HepG2 (cell line): ENCODE data around the gene C5orf24. TPM values are rescaled to one million over a fixed set of nuclear protein-coding genes. Genes with fewer than 3 reads are reported as not detected.

Experiments used
- ARNT ChIP-seq: fragments of 450-650 bp; IDR thresholded peaks from 2 replicates; pipeline ENCODE4 v1.6.1; 2017
- ATF7-NPFF ChIP-seq: sonication (generic); formaldehyde crosslinking; IDR thresholded peaks from 2 replicates; pipeline ENCODE4 v1.8.1; 2023; ENCODE audit warnings: mild to moderate bottlenecking, low read depth, missing genetic modification reagents, moderate library complexity
- ATRX ChIP-seq: sonication (generic); formaldehyde crosslinking; IDR thresholded peaks from 2 replicates; pipeline ENCODE4 v1.4.0; 2020; ENCODE audit warnings: missing genetic modification reagents, borderline replicate concordance
- CEBPB ChIP-seq: IDR thresholded peaks from 2 replicates; pipeline ENCODE4 v1.6.1; 2011; ENCODE audit warnings: low read depth, low read length, improper control_type of control experiment, borderline replicate concordance
- FOSL2 ChIP-seq: sonication (generic); formaldehyde crosslinking; IDR thresholded peaks from 2 replicates; pipeline ENCODE4 v1.4.0; 2020; ENCODE audit warnings: missing genetic modification reagents
- FOXC1 ChIP-seq: sonication (generic); formaldehyde crosslinking; IDR thresholded peaks from 2 replicates; pipeline ENCODE4 v1.8.0; 2022; ENCODE audit warnings: mild to moderate bottlenecking, missing genetic modification reagents, borderline replicate concordance
- JUND ChIP-seq: sonication (generic); formaldehyde crosslinking; IDR thresholded peaks from 2 replicates; pipeline ENCODE4 v1.8.0; 2022; ENCODE audit warnings: mild to moderate bottlenecking, missing genetic modification reagents
- MAZ ChIP-seq, 2 experiments: sonication (generic) in 1 of 2; formaldehyde crosslinking in 1 of 2; IDR thresholded peaks; 2 replicates each; pipeline versions ENCODE4 v1.5.0 to v1.6.1; 2012 to 2020; ENCODE audit warnings: low read depth in 2 of 2, mild to moderate bottlenecking in 2 of 2, borderline replicate concordance in 1 of 2, improper control_type of control experiment in 1 of 2, low read length in 1 of 2, missing genetic modification reagents in 1 of 2, moderate library complexity in 1 of 2
- MBD4 ChIP-seq: IDR thresholded peaks from 2 replicates; pipeline ENCODE4 v1.6.1; 2012; ENCODE audit warnings: low read length, inconsistent platforms, borderline replicate concordance
- MTA1 ChIP-seq: sonication (generic); formaldehyde crosslinking; IDR thresholded peaks from 2 replicates; pipeline ENCODE4 v1.4.0; 2020; ENCODE audit warnings: missing genetic modification reagents, mild to moderate bottlenecking, borderline replicate concordance
- MXD4 ChIP-seq: IDR thresholded peaks from 2 replicates; pipeline ENCODE4 v1.6.1; 2016; ENCODE audit warnings: mild to moderate bottlenecking, missing biosample characterization, missing genetic modification reagents
- NFE2L1 ChIP-seq: sonication (generic); formaldehyde crosslinking; IDR thresholded peaks from 2 replicates; pipeline ENCODE4 v1.4.0; 2020; ENCODE audit warnings: missing genetic modification reagents, mild to moderate bottlenecking, borderline replicate concordance
- NFKB2 ChIP-seq: sonication (generic); formaldehyde crosslinking; IDR thresholded peaks from 2 replicates; pipeline ENCODE4 v1.4.0; 2020; ENCODE audit warnings: missing genetic modification reagents, borderline replicate concordance
- TAF1 ChIP-seq: sonication (generic); formaldehyde crosslinking; IDR thresholded peaks from 2 replicates; pipeline ENCODE4 v1.4.0; 2020; ENCODE audit warnings: missing genetic modification reagents
- TRIM24 ChIP-seq: sonication (generic); formaldehyde crosslinking; IDR thresholded peaks from 2 replicates; pipeline ENCODE4 v1.8.0; 2022; ENCODE audit warnings: mild to moderate bottlenecking, missing genetic modification reagents
- ZNF160 ChIP-seq: sonication (generic); formaldehyde crosslinking; IDR thresholded peaks from 2 replicates; pipeline ENCODE4 v1.8.0; 2022; ENCODE audit warnings: mild to moderate bottlenecking, inconsistent platforms, missing genetic modification reagents
- ZNF629 ChIP-seq: sonication (generic); formaldehyde crosslinking; conservative IDR thresholded peaks from 2 replicates; pipeline ENCODE4 v1.5.0; 2020; ENCODE audit warnings: missing genetic modification reagents
- ZNF770 ChIP-seq: sonication (generic); formaldehyde crosslinking; IDR thresholded peaks from 2 replicates; pipeline ENCODE4 v1.5.0; 2020; ENCODE audit warnings: mild to moderate bottlenecking, missing genetic modification reagents
- ZXDC ChIP-seq: sonication (generic); formaldehyde crosslinking; IDR thresholded peaks from 2 replicates; pipeline ENCODE4 v1.5.0; 2020; ENCODE audit warnings: mild to moderate bottlenecking, missing genetic modification reagents
- polyA plus RNA-seq, 8 experiments: library from polyadenylated mRNA; depleted of rRNA in 3 of 8; stranded (reverse) in 7 of 8; unstranded in 1 of 8; fragments of >200 nt; fragmentation: Illumina TruSeq in 4 of 8; extraction: Trizol in 4 of 8; gene quantifications; 2 replicates each; pipeline versions ENCODE4 v1.2.1 to v1.2.3, GENCODE V29; 2011 to 2016; ENCODE audit warnings: low read depth in 4 of 8, missing spikeins in 1 of 8, mixed read lengths in 1 of 8; ENCODE audit not compliant: insufficient read depth in 1 of 8
- total RNA-seq, 5 experiments: library from RNA; depleted of rRNA; stranded (reverse); fragments of >200 nt; fragmentation: Illumina TruSeq; extraction: Trizol; gene quantifications; 2 replicates each; pipeline ENCODE4 v1.2.3, GENCODE V29; 2016; ENCODE audit warnings: low read depth in 1 of 5
- TF ChIP-seq, protein P1 (sequence below): sonication (generic); formaldehyde crosslinking; IDR thresholded peaks from 2 replicates; pipeline ENCODE4 v1.4.0; 2020; ENCODE audit warnings: missing genetic modification reagents
- TF ChIP-seq, protein P2 (sequence below): sonication (generic); formaldehyde crosslinking; IDR thresholded peaks from 2 replicates; pipeline ENCODE4 v1.4.0; 2020; ENCODE audit warnings: missing genetic modification reagents

The C5orf24 gene
- total and polyA plus RNA-seq, 2 of the 13 experiments (the other 11 are each of a cell fraction or from before 2014, with no cell fraction given), result 34.6 to 41.5 TPM

- TF ChIP-seq NFE2L1 (CRISPR knock-in tag), result no peak
- no peak for TF ChIP-seq CEBPB
- TF ChIP-seq FOSL2 (CRISPR knock-in tag), result peak; percentile 31; the same call in 1 of the 2 replicates
- TF ChIP-seq NFKB2 (CRISPR knock-in tag), result peak; percentile 93; the same call in 1 of the 2 replicates
- TF ChIP-seq TAF1 (CRISPR knock-in tag), result peak; percentile 93
- TF ChIP-seq ZNF770 (CRISPR knock-in tag), result peak; percentile 75
- TF ChIP-seq ATRX (CRISPR knock-in tag), result no peak
- peak; percentile 90 for TF ChIP-seq FOXC1 (CRISPR knock-in tag)
- no peak for TF ChIP-seq MAZ (IDR thresholded peaks at IDR 0.05; ENCODE audit: borderline replicate concordance, low read depth, low read length)
- TF ChIP-seq MAZ (CRISPR knock-in tag; IDR thresholded peaks at IDR 0.05; ENCODE audit: low read depth), result peak; percentile 36; the same call in 1 of the 2 replicates
- peak; percentile 60; the same call in 1 of the 2 replicates for TF ChIP-seq JUND
- peak; percentile 75; the same call in 1 of the 2 replicates for TF ChIP-seq ZXDC (CRISPR knock-in tag)
- no peak for TF ChIP-seq MBD4
- TF ChIP-seq, protein P1, sequence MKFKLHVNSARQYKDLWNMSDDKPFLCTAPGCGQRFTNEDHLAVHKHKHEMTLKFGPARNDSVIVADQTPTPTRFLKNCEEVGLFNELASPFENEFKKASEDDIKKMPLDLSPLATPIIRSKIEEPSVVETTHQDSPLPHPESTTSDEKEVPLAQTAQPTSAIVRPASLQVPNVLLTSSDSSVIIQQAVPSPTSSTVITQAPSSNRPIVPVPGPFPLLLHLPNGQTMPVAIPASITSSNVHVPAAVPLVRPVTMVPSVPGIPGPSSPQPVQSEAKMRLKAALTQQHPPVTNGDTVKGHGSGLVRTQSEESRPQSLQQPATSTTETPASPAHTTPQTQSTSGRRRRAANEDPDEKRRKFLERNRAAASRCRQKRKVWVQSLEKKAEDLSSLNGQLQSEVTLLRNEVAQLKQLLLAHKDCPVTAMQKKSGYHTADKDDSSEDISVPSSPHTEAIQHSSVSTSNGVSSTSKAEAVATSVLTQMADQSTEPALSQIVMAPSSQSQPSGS (CRISPR knock-in tag), result peak; percentile 66
- TF ChIP-seq ARNT, result no peak
- TF ChIP-seq ZNF160, result no peak
- peak; percentile 90; the same call in 1 of the 2 replicates for TF ChIP-seq MXD4 (CRISPR knock-in tag)
- TF ChIP-seq, protein P2, sequence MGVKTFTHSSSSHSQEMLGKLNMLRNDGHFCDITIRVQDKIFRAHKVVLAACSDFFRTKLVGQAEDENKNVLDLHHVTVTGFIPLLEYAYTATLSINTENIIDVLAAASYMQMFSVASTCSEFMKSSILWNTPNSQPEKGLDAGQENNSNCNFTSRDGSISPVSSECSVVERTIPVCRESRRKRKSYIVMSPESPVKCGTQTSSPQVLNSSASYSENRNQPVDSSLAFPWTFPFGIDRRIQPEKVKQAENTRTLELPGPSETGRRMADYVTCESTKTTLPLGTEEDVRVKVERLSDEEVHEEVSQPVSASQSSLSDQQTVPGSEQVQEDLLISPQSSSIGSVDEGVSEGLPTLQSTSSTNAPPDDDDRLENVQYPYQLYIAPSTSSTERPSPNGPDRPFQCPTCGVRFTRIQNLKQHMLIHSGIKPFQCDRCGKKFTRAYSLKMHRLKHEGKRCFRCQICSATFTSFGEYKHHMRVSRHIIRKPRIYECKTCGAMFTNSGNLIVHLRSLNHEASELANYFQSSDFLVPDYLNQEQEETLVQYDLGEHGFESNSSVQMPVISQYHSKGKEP (CRISPR knock-in tag), result peak; percentile 60; the same call in 1 of the 2 replicates
- peak; percentile 22; the same call in 1 of the 2 replicates for TF ChIP-seq TRIM24 (CRISPR knock-in tag)
- TF ChIP-seq ATF7-NPFF (CRISPR knock-in tag), result peak; percentile 95
- TF ChIP-seq MTA1 (CRISPR knock-in tag), result peak; percentile 88; the same call in 1 of the 2 replicates
- peak; percentile 52; the same call in 1 of the 2 replicates for TF ChIP-seq ZNF629 (CRISPR knock-in tag)
These were observed at the start of gene C5orf24 (continued) for GRCh38 chr5:134845852-134846640.
